Fibroblast of mammary gland (primary cell): Measurements from ENCODE around the gene SLC7A6.
A peak's percentile ranks its signal among the peaks of the same experiment; 100 is the strongest.

ENCODE experiments used
- DNase-seq: peaks from one replicate; pipeline ENCODE4 v3.0.0-alpha.2; 2010; ENCODE audit warnings: low read depth
- H3K4me3 ChIP-seq: 2 replicates; pipeline ENCODE4 v1.5.1; 2011; ENCODE audit warnings: low read depth, mild to moderate bottlenecking, low read length, moderate library complexity; ENCODE audit not compliant: control insufficient read depth
- TF ChIP-seq, protein P1 (sequence below): conservative IDR thresholded peaks from 2 replicates; pipeline ENCODE4 v1.5.1; 2011; ENCODE audit warnings: low read depth, low read length, inconsistent platforms; ENCODE audit not compliant: control insufficient read depth, insufficient read depth

SLC7A6 gene

DNA sequence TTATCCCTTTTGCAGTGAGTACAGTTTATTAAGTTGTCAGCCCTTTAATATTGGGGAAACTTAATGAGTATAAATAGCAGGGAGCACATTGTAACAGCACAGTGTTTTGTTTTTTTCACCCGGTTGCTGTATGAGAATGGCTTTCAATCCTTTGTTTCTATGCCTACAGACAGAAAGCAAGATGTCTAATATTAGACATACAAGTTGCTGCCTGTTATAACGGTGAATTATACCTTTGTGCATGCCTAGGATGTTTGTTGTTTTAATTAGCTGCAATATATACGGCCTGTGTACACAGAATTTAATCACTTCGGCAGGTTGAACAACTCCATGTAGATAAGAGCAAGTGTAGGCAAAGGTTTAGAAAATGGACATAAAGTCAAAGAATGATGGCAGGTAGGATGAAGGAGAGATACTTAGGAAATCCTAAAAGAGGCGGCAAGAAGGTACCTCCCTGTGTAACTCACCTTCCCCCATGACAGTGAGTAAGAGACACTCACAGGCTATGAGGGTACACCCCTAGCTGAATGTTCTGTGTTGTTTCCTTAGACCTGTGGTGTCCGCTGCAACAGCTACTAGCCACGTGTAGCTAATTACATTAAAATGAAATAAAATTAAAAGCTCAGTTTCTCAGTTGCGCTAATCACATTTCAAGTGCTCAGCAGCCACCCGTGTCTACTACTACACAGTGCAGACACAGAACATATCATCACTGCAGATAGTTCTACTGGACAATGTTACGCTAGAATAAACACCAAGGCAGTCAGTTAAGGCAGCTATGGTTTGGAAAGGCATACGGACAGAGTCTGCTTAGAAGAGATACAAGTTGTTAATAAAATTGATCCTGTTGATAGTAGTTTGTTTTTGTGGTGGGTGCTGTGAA, 35.5 kb downstream of the SLC7A6 start:
- TF ChIP-seq, protein P1, sequence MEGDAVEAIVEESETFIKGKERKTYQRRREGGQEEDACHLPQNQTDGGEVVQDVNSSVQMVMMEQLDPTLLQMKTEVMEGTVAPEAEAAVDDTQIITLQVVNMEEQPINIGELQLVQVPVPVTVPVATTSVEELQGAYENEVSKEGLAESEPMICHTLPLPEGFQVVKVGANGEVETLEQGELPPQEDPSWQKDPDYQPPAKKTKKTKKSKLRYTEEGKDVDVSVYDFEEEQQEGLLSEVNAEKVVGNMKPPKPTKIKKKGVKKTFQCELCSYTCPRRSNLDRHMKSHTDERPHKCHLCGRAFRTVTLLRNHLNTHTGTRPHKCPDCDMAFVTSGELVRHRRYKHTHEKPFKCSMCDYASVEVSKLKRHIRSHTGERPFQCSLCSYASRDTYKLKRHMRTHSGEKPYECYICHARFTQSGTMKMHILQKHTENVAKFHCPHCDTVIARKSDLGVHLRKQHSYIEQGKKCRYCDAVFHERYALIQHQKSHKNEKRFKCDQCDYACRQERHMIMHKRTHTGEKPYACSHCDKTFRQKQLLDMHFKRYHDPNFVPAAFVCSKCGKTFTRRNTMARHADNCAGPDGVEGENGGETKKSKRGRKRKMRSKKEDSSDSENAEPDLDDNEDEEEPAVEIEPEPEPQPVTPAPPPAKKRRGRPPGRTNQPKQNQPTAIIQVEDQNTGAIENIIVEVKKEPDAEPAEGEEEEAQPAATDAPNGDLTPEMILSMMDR: no peak
- DNase-seq: no peak

DNA sequence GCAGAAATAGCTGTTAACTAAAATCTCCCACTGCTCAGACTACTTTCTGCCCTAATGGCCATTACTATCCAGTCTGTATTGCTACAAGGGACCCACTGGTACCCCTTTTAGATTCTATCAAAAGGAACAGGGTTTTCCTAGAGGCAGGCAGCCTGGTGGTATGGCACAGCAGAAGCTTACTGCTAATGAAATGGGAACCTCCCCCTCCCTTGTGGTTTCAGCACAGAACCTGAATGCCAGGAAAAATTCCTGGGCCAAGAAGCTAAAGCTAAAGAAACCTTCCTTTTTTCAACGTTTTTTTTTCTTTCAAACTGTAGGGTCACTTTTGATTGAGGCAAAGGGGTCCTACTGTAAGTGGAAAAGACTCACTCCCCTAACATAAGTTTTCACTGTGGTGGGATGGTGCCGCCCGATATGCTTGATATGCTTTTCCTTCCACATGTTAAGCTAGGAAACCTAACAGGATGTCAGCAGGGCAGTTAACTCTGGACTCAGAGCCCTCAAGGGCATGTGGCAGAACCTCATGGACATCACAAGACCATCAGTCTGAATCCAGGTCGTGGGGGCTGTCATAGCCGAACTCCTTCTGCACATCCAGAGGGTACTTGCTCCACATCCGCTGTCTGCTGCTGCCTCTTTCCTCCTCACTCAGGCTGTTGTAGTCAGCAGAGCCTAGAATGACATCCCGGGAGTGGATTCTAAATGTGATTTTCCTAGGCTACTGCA, 36.6 kb downstream of the SLC7A6 start:
- no peak for DNase-seq
- no peak overlapping the region for H3K4me3 ChIP-seq
- TF ChIP-seq, protein P1: no peak

More for the DNA sequence above, 35.5 kb downstream of the SLC7A6 start:
- no peak overlapping the region for H3K4me3 ChIP-seq

DNA sequence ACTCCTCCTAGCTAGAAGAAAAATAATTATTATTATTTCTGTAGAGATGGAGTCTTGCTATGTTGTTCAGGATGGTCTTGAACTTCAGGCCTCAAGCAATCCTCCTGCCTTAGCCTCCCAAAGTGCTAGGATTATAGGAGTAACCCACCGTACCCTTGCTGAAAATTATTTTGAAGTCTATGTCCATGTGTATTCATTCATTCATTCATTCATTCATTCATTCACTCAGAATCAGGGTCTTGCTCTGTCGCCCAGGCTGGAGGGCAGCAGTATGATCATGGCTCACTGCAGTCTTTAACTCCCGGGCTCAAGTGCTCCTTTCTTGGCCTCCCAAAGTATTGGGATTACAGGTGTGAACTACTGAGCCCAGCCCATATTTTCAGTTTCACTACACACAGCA, 42.3 kb downstream of the SLC7A6 start:
- no peak for DNase-seq
- H3K4me3 ChIP-seq: no peak overlapping the region
- TF ChIP-seq, protein P1: no peak

DNA sequence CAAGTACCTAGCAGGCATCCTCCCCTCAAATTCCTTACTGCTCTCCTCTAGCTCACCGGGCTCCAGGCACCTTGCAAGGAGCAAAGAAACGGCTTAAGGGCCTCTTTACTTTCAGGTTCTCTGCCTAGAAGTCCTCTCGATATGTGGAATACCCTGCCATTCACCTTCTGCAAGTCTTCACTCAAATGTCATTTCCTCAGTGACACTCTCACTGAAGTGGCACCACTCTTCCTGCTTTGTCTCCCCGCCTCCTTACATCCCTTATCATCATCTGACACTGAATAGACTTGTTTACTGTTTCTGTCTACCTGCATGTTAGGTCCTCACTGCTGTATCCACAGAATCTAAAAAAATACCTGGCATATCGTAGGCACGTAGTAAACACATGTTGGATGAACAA, 45.5 kb downstream of the SLC7A6 start:
- TF ChIP-seq, protein P1: no peak
- H3K4me3 ChIP-seq: peak overlapping the region; percentile 97
- DNase-seq: no peak

DNA sequence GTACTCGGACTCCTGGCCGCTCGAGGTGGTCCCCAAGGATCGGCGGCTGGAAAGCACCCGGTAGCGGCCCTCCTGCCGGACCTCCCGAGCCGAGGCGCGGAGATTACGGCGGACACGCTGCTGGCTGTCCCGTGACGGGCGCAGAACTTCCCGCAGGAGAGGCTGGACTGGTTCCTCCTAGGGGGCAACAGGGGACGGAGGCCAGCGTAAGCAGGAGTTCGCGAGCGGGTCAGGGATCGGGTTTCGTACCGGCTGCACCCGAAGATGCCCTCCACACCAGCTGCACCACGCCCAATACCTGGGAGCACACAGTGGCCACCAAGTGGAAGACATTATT, 46.1 kb downstream of the SLC7A6 start:
- H3K4me3 ChIP-seq: peak overlapping the region; percentile 97
- TF ChIP-seq, protein P1: no peak
- DNase-seq: no peak

DNA sequence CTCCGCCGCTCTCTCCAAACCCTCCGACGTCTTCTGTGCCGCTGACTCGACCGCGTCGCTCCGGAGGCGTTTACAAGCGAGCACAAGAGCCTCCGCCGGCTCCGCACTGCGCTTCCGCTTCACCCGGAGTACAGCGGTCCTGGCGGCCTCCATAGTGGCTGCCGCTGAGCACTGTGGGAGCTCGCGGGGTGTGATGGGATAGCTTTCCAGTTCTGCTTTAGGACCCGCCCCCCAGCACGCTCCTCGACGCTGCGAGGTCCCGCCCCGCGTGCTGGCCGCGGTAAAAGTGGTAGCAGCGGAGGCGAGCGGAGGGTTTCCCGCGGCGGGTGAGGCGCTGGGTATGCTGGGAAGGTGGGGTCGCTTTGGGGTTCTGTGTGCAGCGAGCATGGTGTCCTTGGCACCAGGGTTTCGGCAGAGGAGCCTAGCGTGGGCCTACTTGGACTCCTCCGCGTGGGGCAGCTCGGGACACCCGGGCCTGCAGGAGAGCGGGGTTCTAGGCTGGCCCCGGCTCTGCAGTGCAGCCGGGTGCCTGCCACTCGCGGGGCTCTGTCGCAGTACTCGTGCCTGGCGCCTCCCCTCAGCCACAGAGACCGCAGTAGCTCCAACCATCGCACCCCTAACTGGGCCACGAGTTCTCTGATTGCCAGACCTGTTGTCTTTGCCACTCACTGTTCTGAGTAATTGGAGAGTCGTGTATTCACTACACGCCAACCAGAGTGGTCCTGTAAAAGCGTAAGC, 46.6 kb downstream of the SLC7A6 start, which contains the start of the genes PRMT7 and SLC7A6OS:
TSS of gene PRMT7 (plus strand) at position 246 of the 738 bp plus-strand sequence. CDS start 4,961 bp downstream, outside the sequence.
TSS of gene SLC7A6OS (minus strand) at position 173 of the 738 bp plus-strand sequence. CDS start at position 153, 20 bp downstream.
- TF ChIP-seq, protein P1: no peak
- DNase-seq: peak; percentile 83
- H3K4me3 ChIP-seq: peak within 1 kb of the TSS; percentile 97
